Heart left ventricle (tissue), 16 donors: ENCODE measurements around the gene GALNT9. TPM values are rescaled to one million over a fixed set of nuclear protein-coding genes. Genes with fewer than 3 reads are reported as not detected.
"Not testable (repeated sequence)": the region's sequence is repeated elsewhere in the genome, so short reads cannot be mapped to it uniquely, and the experiment has no call there.

Experiments
- ATAC-seq, 4 donors: fragments of 200-7000 bp; cut with Tn5 transposase; one replicate each; pipeline ENCODE4 v1.9.1; 2020 to 2022; ENCODE audit warnings: moderate library complexity in 4 of 4, mild to moderate bottlenecking in 3 of 4, moderate number of reproducible peaks in 1 of 4
- DNase-seq, 5 donors: peaks; one replicate each; pipeline ENCODE4 v3.0.0-alpha.2; 2020
- H3K27ac ChIP-seq, 12 donors: fragments of 200-600 bp; sonication (generic) in 4 of 12; one replicate each; pipeline versions ENCODE4 v1.5.0 to v1.8.0; 2016 to 2022; ENCODE audit warnings: mild to moderate bottlenecking in 2 of 12
- H3K27me3 ChIP-seq, 9 donors: fragments of 200-600 bp; sonication (generic) in 2 of 9; one replicate each; pipeline versions ENCODE4 v1.5.1 to v1.8.0; 2016 to 2022; ENCODE audit warnings: mild to moderate bottlenecking in 3 of 9
- H3K36me3 ChIP-seq, 9 donors: fragments of 200-600 bp; sonication (generic) in 2 of 9; one replicate each; pipeline versions ENCODE4 v1.5.0 to v1.8.0; 2018 to 2022; ENCODE audit warnings: mild to moderate bottlenecking in 2 of 9
- H3K4me1 ChIP-seq, 12 donors: fragments of 200-600 bp; sonication (generic) in 4 of 12; one replicate each; pipeline versions ENCODE4 v1.5.0 to v1.8.0; 2016 to 2022; ENCODE audit warnings: mild to moderate bottlenecking in 3 of 12
- H3K4me3 ChIP-seq, 12 donors: fragments of 200-600 bp; sonication (generic) in 4 of 12; one replicate each; pipeline versions ENCODE4 v1.5.0 to v1.8.0; 2017 to 2022; ENCODE audit warnings: mild to moderate bottlenecking in 9 of 12, moderate library complexity in 4 of 12
- H3K9me3 ChIP-seq, 12 donors: fragments of 200-600 bp; sonication (generic) in 4 of 12; one replicate each; pipeline versions ENCODE4 v1.5.0 to v1.8.0; 2016 to 2022; ENCODE audit warnings: mild to moderate bottlenecking in 1 of 12
- CTCF ChIP-seq, 12 donors: fragments of 200-600 bp; sonication (generic) in 4 of 12; IDR thresholded peaks; one replicate each; pipeline versions ENCODE4 v1.5.0 to v1.8.0; 2018 to 2022; ENCODE audit warnings: antibody characterized with exemption in 12 of 12, mild to moderate bottlenecking in 5 of 12
- POLR2A ChIP-seq, 2 donors: fragments of 450-650 bp; IDR thresholded peaks; one replicate each; pipeline ENCODE4 v1.6.1; 2017; ENCODE audit warnings: antibody characterized with exemption in 2 of 2, mild to moderate bottlenecking in 2 of 2, moderate library complexity in 2 of 2
- WGBS, 4 donors: extraction: QIAGEN DNeasy Blood & Tissue Kit in 2 of 4; methylation state at CpG; one replicate each; pipeline versions ENCODE4 v1.1.5 to v1.1.7; 2013 to 2018; 5-methylcytosine and 5-hydroxymethylcytosine counted together
- intact Hi-C, 10 donors: fragments of 100-400 bp; cut with DNase I; formaldehyde crosslinking; loops; one replicate each; pipeline versions ENCODE4 v1.11.1 to v1.14.2; 2022
- polyA plus RNA-seq, 2 donors: library from polyadenylated mRNA; stranded (reverse); fragments of 200-250 nt; gene quantifications; one replicate each; pipeline ENCODE4 v1.2.3, GENCODE V29; 2013
- total RNA-seq, 9 donors: library from RNA; depleted of rRNA in 2 of 9; stranded (reverse); fragments of >200 nt in 2 of 9; fragmentation: NEBNext Ultra II Directional in 3 of 9; extraction: Animal tissue kit (Norgen Biotek cat#: 25700) in 3 of 9; gene quantifications; one replicate each; pipeline versions ENCODE4 v1.1.0 to v1.2.4, GENCODE V29; 2016 to 2023
- donor health status: ischemic (EF 13 %, LVEDD 7.1; RV severe dilation, severe dysfunction).
- donor health status: healthy with polysubstance abuse.
- donor health status: DM: no; HTN: yes; CAD: no.
- donor health status: DM: no; HTN: no; CAD: no.
- donor health status: ischemic (EF 25% LVEDD 6.9; RV normal size, moderate dysfunction).
- donor health status: ischemic (EF 25% LVEDD 5.7; RV mildly dilated, moderate dysfunction).
- donor health status: healthy.
- donor health status: DM: yes; HTN: yes; CAD: no.
- donor health status: ischemic (EF 35%, LVEDD 5.7; RV mildly dilated, moderate dysfunction).
- donor health status: nonischemic (EF 11% LVEDD 7.7; RV severe dilation, severe dysfunction).
- donor health status: DM: yes; HTN: yes; CAD: no.
- donor health status: PGD.
- donor health status: ischemic (EF 29% LVEDD 5.4; RV normal size, mild dysfunction).
- donor health status: nonischemic (EF 23%, LVEDD 6.1; RV moderate dilation, normal function).

The GALNT9 gene
- total and polyA plus RNA-seq, 11 donors, result 10.3 TPM; not detected in 10

- H3K36me3 ChIP-seq, result no peaks in the 10 kb centered on the region
- TF ChIP-seq CTCF (IDR thresholded peaks at IDR 0.05), result no peak
- no peak for TF ChIP-seq POLR2A (IDR thresholded peaks at IDR 0.05)
- peaks cover 0 to under 1% (median 0%) of the 10 kb centered on the region in 9 donors for H3K27me3 ChIP-seq
- no peaks in the 10 kb centered on the region for H3K4me1 ChIP-seq
- 69 to 76% (median 73%) methylated on average over 24 to 30 of the region's 30 CpGs for WGBS, 4 donors
- no peak overlapping the region for H3K27ac ChIP-seq
- no peak overlapping the region for H3K4me3 ChIP-seq
- no peak for ATAC-seq
- DNase-seq, result peak in 1 of 5 donors; percentile 27
- intact Hi-C loops, result no loop called here
- peaks cover 0 to 4% (median 0%) of the 10 kb centered on the region in 12 donors for H3K9me3 ChIP-seq
Observed at GRCh38 chr12:132302466-132303358, 26.7 kb downstream of the GALNT9 start.

- peaks cover 0 to 13% (median 0%) of the 10 kb centered on the region in 9 donors for H3K27me3 ChIP-seq
- H3K9me3 ChIP-seq, result no peaks in the 10 kb centered on the region
- no peak for TF ChIP-seq POLR2A (IDR thresholded peaks at IDR 0.05)
- TF ChIP-seq CTCF (IDR thresholded peaks at IDR 0.05), result no peak
- H3K27ac ChIP-seq, result no peak overlapping the region
- no peak overlapping the region for H3K4me3 ChIP-seq
- WGBS, 4 donors, result 66 to 80% (median 72%) methylated on average over 16 to 26 of the region's 26 CpGs
- no peak for ATAC-seq
- DNase-seq, result peak in 1 of 5 donors; percentile 47
- H3K4me1 ChIP-seq, result no peaks in the 10 kb centered on the region
- H3K36me3 ChIP-seq, result no peaks in the 10 kb centered on the region
- intact Hi-C loops, result no loop called here
Observed at GRCh38 chr12:132300789-132301722, 28.3 kb downstream of the GALNT9 start.

GRCh38 chr12:132296063-132296462 is 33.3 kb downstream of the GALNT9 start:
- no peak for ATAC-seq
- H3K4me3 ChIP-seq, result no peak overlapping the region
- 86 to 91% (median 88%) methylated on average over 14 to 18 of the region's 18 CpGs for WGBS, 4 donors
- no peak for DNase-seq
- H3K9me3 ChIP-seq, result no peaks in the 10 kb centered on the region
- no peak for TF ChIP-seq CTCF (IDR thresholded peaks at IDR 0.05)
- TF ChIP-seq POLR2A (IDR thresholded peaks at IDR 0.05), result no peak
- H3K4me1 ChIP-seq, result no peaks in the 10 kb centered on the region
- peaks cover 0 to 38% (median 15%) of the 10 kb centered on the region in 9 donors for H3K27me3 ChIP-seq
- no peak overlapping the region for H3K27ac ChIP-seq
- H3K36me3 ChIP-seq, result no peaks in the 10 kb centered on the region
- intact Hi-C loops, result no loop called here

GRCh38 chr12:132295561-132295960 is 33.8 kb downstream of the GALNT9 start:
- peaks cover 0 to 38% (median 15%) of the 10 kb centered on the region in 9 donors for H3K27me3 ChIP-seq
- intact Hi-C loops, H3K4me1 ChIP-seq, H3K27ac ChIP-seq, H3K9me3 ChIP-seq, H3K36me3 ChIP-seq, ATAC-seq, H3K4me3 ChIP-seq: not testable (repeated sequence)
- peak in 1 of 5 donors; percentile 33 for DNase-seq
- WGBS, 4 donors, result 89 to 95% (median 92%) methylated on average over 23 to 24 of the region's 24 CpGs
